Sigmoid colon (tissue), 4 donors: ENCODE measurements around the gene SLC6A3.

Experiments
- CTCF ChIP-seq, 4 experiments: fragments of 450-650 bp in 3 of 4; fragments of 200-600 bp in 1 of 4; IDR thresholded peaks; one replicate each; pipeline ENCODE4 v1.5.1; 2016 to 2019; ENCODE audit warnings: antibody characterized with exemption in 4 of 4, mild to moderate bottlenecking in 3 of 4, moderate library complexity in 2 of 4
- EP300 ChIP-seq, 4 donors: sonication (generic); formaldehyde crosslinking; IDR thresholded peaks; one replicate each; pipeline ENCODE4 v1.6.1; 2017; ENCODE audit warnings: antibody characterized with exemption in 4 of 4
- POLR2A ChIP-seq, 2 donors: fragments of 450-650 bp; IDR thresholded peaks; one replicate each; pipeline ENCODE4 v1.6.1; 2016; ENCODE audit warnings: antibody characterized with exemption in 2 of 2, mild to moderate bottlenecking in 2 of 2, moderate library complexity in 2 of 2
- POLR2AphosphoS5 ChIP-seq, 4 donors: sonication (generic); formaldehyde crosslinking; IDR thresholded peaks; one replicate each; pipeline ENCODE4 v1.6.1; 2017; ENCODE audit warnings: antibody characterized with exemption in 4 of 4

GRCh38 chr5:1476967-1477310 is 31.7 kb upstream of the SLC6A3 start:
- TF ChIP-seq CTCF (IDR thresholded peaks at IDR 0.05) (no peak), POLR2AphosphoS5 (IDR thresholded peaks at IDR 0.05) (no peak), POLR2A (IDR thresholded peaks at IDR 0.05) (no peak), EP300 (IDR thresholded peaks at IDR 0.05) (no peak)
